Ishikawa (cell line): ENCODE data around the gene MATN4.

Source experiments
- CEBPB ChIP-seq: IDR thresholded peaks from 2 replicates; pipeline ENCODE4 v1.6.1; 2012
- CREB1 ChIP-seq: IDR thresholded peaks from 2 replicates; pipeline ENCODE4 v1.6.1; 2012; ENCODE audit warnings: low read depth
- EGR1 ChIP-seq: IDR thresholded peaks from 2 replicates; pipeline ENCODE4 v1.6.1; 2012
- EP300 ChIP-seq: IDR thresholded peaks from 2 replicates; pipeline ENCODE4 v1.6.1; 2012; ENCODE audit warnings: borderline replicate concordance
- FOXM1 ChIP-seq: IDR thresholded peaks from 2 replicates; pipeline ENCODE4 v1.6.1; 2012; ENCODE audit warnings: low read depth, borderline replicate concordance
- MAX ChIP-seq: IDR thresholded peaks from 2 replicates; pipeline ENCODE4 v1.6.1; 2012
- NFIC ChIP-seq: IDR thresholded peaks from 2 replicates; pipeline ENCODE4 v1.6.1; 2012
- RAD21 ChIP-seq: IDR thresholded peaks from 2 replicates; pipeline ENCODE4 v1.6.1; 2012; ENCODE audit warnings: low read depth
- REST ChIP-seq: IDR thresholded peaks from 2 replicates; pipeline ENCODE4 v1.6.1; 2012; ENCODE audit warnings: low read depth, mild to moderate bottlenecking
- TAF1 ChIP-seq: IDR thresholded peaks from 2 replicates; pipeline ENCODE4 v1.6.1; 2012; ENCODE audit warnings: low read depth, mild to moderate bottlenecking
- TCF12 ChIP-seq: IDR thresholded peaks from 2 replicates; pipeline ENCODE4 v1.6.1; 2012; ENCODE audit warnings: low read depth
- TEAD4 ChIP-seq: IDR thresholded peaks from 2 replicates; pipeline ENCODE4 v1.6.1; 2012
- USF1 ChIP-seq: IDR thresholded peaks from 2 replicates; pipeline ENCODE4 v1.6.1; 2012
- YY1 ChIP-seq: IDR thresholded peaks from 2 replicates; pipeline ENCODE4 v1.6.1; 2012; ENCODE audit warnings: low read depth
- ZBTB7A ChIP-seq: IDR thresholded peaks from 2 replicates; pipeline ENCODE4 v1.6.1; 2012; ENCODE audit warnings: low read depth

Gene MATN4

GRCh38 chr20:45303586-45304463, 4.3 kb downstream of the MATN4 start:
- no peak for TF ChIP-seq RAD21
- no peak for TF ChIP-seq TEAD4
- TF ChIP-seq FOXM1, result no peak
- TF ChIP-seq TAF1, result no peak
- TF ChIP-seq USF1, result no peak
- no peak for TF ChIP-seq NFIC
- no peak for TF ChIP-seq CEBPB
- TF ChIP-seq YY1, result no peak
- TF ChIP-seq ZBTB7A, result no peak
- TF ChIP-seq TCF12, result no peak
- no peak for TF ChIP-seq EP300
- TF ChIP-seq EGR1, result no peak
- no peak for TF ChIP-seq REST
- no peak for TF ChIP-seq CREB1
- TF ChIP-seq MAX, result no peak

- no peak for TF ChIP-seq EP300
- TF ChIP-seq MAX, result no peak
- no peak for TF ChIP-seq TAF1
- TF ChIP-seq CEBPB, result no peak
- TF ChIP-seq YY1, result no peak
- no peak for TF ChIP-seq CREB1
Measured at GRCh38 chr20:45301824-45302271, 6.3 kb downstream of the MATN4 start.

GRCh38 chr20:45300961-45301360, 7.1 kb downstream of the MATN4 start:
- TF ChIP-seq RAD21 (0 out of 2 replicates have a peak, but pooled peaks have one; percentile 12), TEAD4 (no peak), YY1 (0 out of 2 replicates have a peak, but pooled peaks have one; percentile 19)

GRCh38 chr20:45299786-45300185, 8.3 kb downstream of the MATN4 start:
- TF ChIP-seq REST (no peak), USF1 (no peak), CEBPB (no peak), TAF1 (no peak), TEAD4 (no peak), EP300 (no peak), EGR1 (no peak), TCF12 (no peak), CREB1 (no peak), RAD21 (no peak), ZBTB7A (no peak), FOXM1 (no peak), YY1 (no peak), NFIC (no peak), MAX (no peak)

GRCh38 chr20:45297786-45298497, 10.2 kb downstream of the MATN4 start:
- TF ChIP-seq ZBTB7A (no peak), FOXM1 (no peak), TCF12 (no peak), MAX (no peak), EP300 (no peak), NFIC (no peak), RAD21 (no peak), CREB1 (no peak), CEBPB (no peak), TEAD4 (no peak), EGR1 (no peak), USF1 (no peak), REST (no peak), TAF1 (no peak)
